Panc1 (cell line): ENCODE data around the gene GXYLT1. TPM values are rescaled to one million over a fixed set of nuclear protein-coding genes. Genes with fewer than 3 reads are reported as not detected.

ENCODE experiments used
- ATAC-seq: fragments of 200-7000 bp; cut with Tn5 transposase; 2 replicates; pipeline ENCODE4 v1.9.1; 2020; ENCODE audit warnings: mild to moderate bottlenecking, moderate library complexity
- BruUV-seq: library from RNA; stranded (reverse); fragments of 400-500 nt; replicated peaks from 2 replicates; lab custom pipeline; 2021; lab: Mats Ljungman, UMichigan
- CTCF ChIA-PET: fragments of 300-600 bp; sonication (Branson Sonifier 250); formaldehyde crosslinking; loops from one replicate; lab custom pipeline; 2022; ENCODE audit warnings: antibody characterized with exemption; lab: Charles Lee
- POLR2A ChIA-PET: fragments of 300-600 bp; sonication (Branson Sonifier 250); formaldehyde crosslinking; loops from one replicate; lab custom pipeline; 2022; ENCODE audit warnings: antibody characterized with exemption; lab: Charles Lee
- DNase-seq: peaks from one replicate; pipeline ENCODE4 v3.0.0-alpha.2; 2010; ENCODE audit warnings: low read depth, low spot score
- H3K27ac ChIP-seq: 2 replicates; pipeline ENCODE4 v1.5.1; 2011; ENCODE audit warnings: mild to moderate bottlenecking, low read length, inconsistent platforms
- H3K27me3 ChIP-seq: fragments of 200-500 bp; sonication (Bioruptor generic); 2 replicates; pipeline ENCODE4 v1.6.0; 2014; ENCODE audit warnings: low read length, inconsistent platforms; ENCODE audit not compliant: control insufficient read depth, insufficient read depth
- H3K36me3 ChIP-seq: fragments of 200-500 bp; sonication (Bioruptor generic); 2 replicates; pipeline ENCODE4 v1.5.1; 2014; ENCODE audit warnings: inconsistent platforms, mild to moderate bottlenecking, low read length, moderate library complexity; ENCODE audit not compliant: control insufficient read depth, insufficient read depth
- H3K4me1 ChIP-seq: 2 replicates; pipeline ENCODE4 v1.5.1; 2011; ENCODE audit warnings: inconsistent platforms, mild to moderate bottlenecking, low read length, moderate library complexity; ENCODE audit not compliant: control insufficient read depth, insufficient read depth
- H3K4me3 ChIP-seq, 2 experiments: 2 replicates each; pipeline ENCODE4 v1.5.1; 2011 to 2012; ENCODE audit warnings: low read depth in 2 of 2, low read length in 2 of 2, mild to moderate bottlenecking in 2 of 2, inconsistent platforms in 1 of 2, moderate library complexity in 1 of 2
- H3K9me3 ChIP-seq: fragments of 200-500 bp; sonication (Bioruptor generic); 2 replicates; pipeline ENCODE4 v1.5.1; 2014; ENCODE audit warnings: low read depth, mild to moderate bottlenecking, inconsistent platforms, low read length, moderate library complexity; ENCODE audit not compliant: control insufficient read depth, insufficient read depth
- CTCF ChIP-seq: fragments of 450-650 bp; IDR thresholded peaks from 2 replicates; pipeline ENCODE4 v1.5.1; 2017; ENCODE audit warnings: mild to moderate bottlenecking
- POLR2AphosphoS5 ChIP-seq: IDR thresholded peaks from 2 replicates; pipeline ENCODE4 v1.6.1; 2012; ENCODE audit warnings: mild to moderate bottlenecking, low read depth, low read length, moderate library complexity
- REST ChIP-seq, 2 experiments: IDR thresholded peaks; 2 replicates each; pipeline ENCODE4 v1.6.1; 2011 to 2012; ENCODE audit warnings: low read depth in 2 of 2, control low read depth in 1 of 2, low read length in 1 of 2, mild to moderate bottlenecking in 1 of 2, moderate library complexity in 1 of 2; ENCODE audit not compliant: insufficient read depth in 1 of 2
- SIN3A ChIP-seq: IDR thresholded peaks from 2 replicates; pipeline ENCODE4 v1.6.1; 2012; ENCODE audit warnings: low read depth, mild to moderate bottlenecking, low read length, moderate library complexity, borderline replicate concordance; ENCODE audit not compliant: insufficient read depth
- TCF7L2 ChIP-seq: IDR thresholded peaks from 2 replicates; pipeline ENCODE4 v1.6.1; 2011; ENCODE audit warnings: mild to moderate bottlenecking, low read depth, low read length, inconsistent platforms
- in situ Hi-C: cut with HindIII; loops from 2 replicates; pipeline ENCODE4 v1.10.0; 2016; ENCODE audit warnings: low sequenced_read_pairs, low pct_unique_long_range_greater_than_20kb
- intact Hi-C: fragments of 100-400 bp; cut with micrococcal nuclease; formaldehyde crosslinking; loops from one replicate; pipeline ENCODE4 v1.10.0; 2022; ENCODE audit not compliant: unreplicated experiment
- total RNA-seq: library from RNA; stranded (reverse); gene quantifications from one replicate; pipeline ENCODE4 v1.2.1, GENCODE V29; 2021; ENCODE audit not compliant: unreplicated experiment

The GXYLT1 gene
- total RNA-seq, 1 experiment from 2014 or later = 17.4 TPM

GRCh38 chr12:42161529-42161928 is 16.9 kb upstream of the GXYLT1 start:
- Histone ChIP-seq H3K36me3 (peaks cover 18% of the 10 kb centered on the region), H3K4me1 (peaks cover 6% of the 10 kb centered on the region; the same call in 1 of the 2 replicates), H3K4me3 (no peak overlapping the region), H3K27me3 (no peaks in the 10 kb centered on the region), H3K9me3 (no peaks in the 10 kb centered on the region), H3K27ac (no peak overlapping the region)
- ChIA-PET POLR2A (no interaction called here), CTCF (no interaction called here)
- intact Hi-C loops (no loop called here), in situ Hi-C loops (no loop called here)
- TF ChIP-seq POLR2AphosphoS5 = no peak
- no peak for TF ChIP-seq CTCF
- no peak for TF ChIP-seq REST (IDR thresholded peaks at IDR 0.05; ENCODE audit: insufficient read depth in 1 of 2, low read depth in 2 of 2, low read length in 1 of 2)
- no peak for TF ChIP-seq SIN3A
- no peak for TF ChIP-seq TCF7L2
- no TSS peak for BruUV-seq
- no peak for ATAC-seq
- no peak for DNase-seq

DNA sequence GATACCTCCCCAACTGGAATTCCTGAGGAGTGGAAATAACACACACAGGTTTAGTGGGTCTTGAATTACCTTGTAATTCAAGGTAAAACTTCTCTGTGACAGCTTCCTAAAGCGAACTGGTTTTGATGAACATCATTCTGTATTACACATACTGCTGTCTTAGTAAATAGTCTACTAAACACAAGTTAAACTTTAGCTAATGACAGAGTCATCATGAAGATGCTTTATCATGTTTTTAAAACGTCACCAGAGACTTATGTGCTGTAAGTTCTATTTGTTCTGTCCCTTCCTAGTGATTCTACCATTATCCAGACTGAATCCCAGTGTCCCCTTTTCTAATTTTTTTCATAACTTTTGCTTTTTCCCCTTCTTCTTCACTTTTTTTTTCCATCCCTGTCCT is 11.6 kb upstream of the GXYLT1 start:
- intact Hi-C loops = no loop called here
- Histone ChIP-seq H3K9me3 (no peaks in the 10 kb centered on the region), H3K27me3 (no peaks in the 10 kb centered on the region), H3K4me1 (no peaks in the 10 kb centered on the region), H3K27ac (no peak overlapping the region), H3K4me3 (no peak overlapping the region), H3K36me3 (peaks cover 18% of the 10 kb centered on the region)
- no TSS peak for BruUV-seq
- in situ Hi-C loops = no loop called here
- POLR2A ChIA-PET = no interaction called here
- CTCF ChIA-PET = no interaction called here
- no peak for ATAC-seq
- TF ChIP-seq TCF7L2 (no peak), REST (IDR thresholded peaks at IDR 0.05; ENCODE audit: insufficient read depth in 1 of 2, low read depth in 2 of 2, low read length in 1 of 2) (no peak), CTCF (no peak), SIN3A (no peak), POLR2AphosphoS5 (no peak)
- DNase-seq = no peak
